ENCODE results near the gene TUBB1.
"Not testable (repeated sequence)": the region's sequence is repeated elsewhere in the genome, so short reads cannot be mapped to it uniquely, and the experiment has no call there.

TUBB1 gene

GRCh38 chr20:59006864-59007664 is 12.2 kb upstream of the TUBB1 start, which contains the start of gene CTSZ:
CTSZ (minus strand) TSS chr20:59007254; CDS start chr20:59007128, 126 bp downstream.
- H3K27ac Mint-ChIP-seq: peak within 1 kb of the TSS; percentile 85
- no peaks in the 10 kb centered on the region for H3K27me3 Mint-ChIP-seq
- no peaks in the 10 kb centered on the region for H3K9me3 Mint-ChIP-seq
- DNase-seq: peak; percentile 73
- H3K4me3 Mint-ChIP-seq: peak within 1 kb of the TSS; percentile 77
- H3K4me1 Mint-ChIP-seq (ENCODE audit: low read depth): peaks cover 42% of the 10 kb centered on the region
- H3K36me3 Mint-ChIP-seq (ENCODE audit: low read depth): peaks cover 12% of the 10 kb centered on the region

GRCh38 chr20:59007665-59008511 is 11.3 kb upstream of the TUBB1 start:
- no peaks in the 10 kb centered on the region for H3K27me3 Mint-ChIP-seq
- H3K4me1 Mint-ChIP-seq (ENCODE audit: low read depth): peaks cover 42% of the 10 kb centered on the region
- H3K36me3 Mint-ChIP-seq (ENCODE audit: low read depth): peaks cover 8% of the 10 kb centered on the region
- peak overlapping the region; percentile 69 for H3K4me3 Mint-ChIP-seq
- peak overlapping the region; percentile 81 for H3K27ac Mint-ChIP-seq
- no peaks in the 10 kb centered on the region for H3K9me3 Mint-ChIP-seq
- DNase-seq: peak; percentile 39

GRCh38 chr20:59008715-59009336 is 10.4 kb upstream of the TUBB1 start:
- Mint-ChIP-seq H3K36me3 (ENCODE audit: low read depth) (peaks cover 8% of the 10 kb centered on the region), H3K9me3 (no peaks in the 10 kb centered on the region), H3K27ac (no peak overlapping the region), H3K4me3 (no peak overlapping the region), H3K27me3 (no peaks in the 10 kb centered on the region), H3K4me1 (ENCODE audit: low read depth) (peaks cover 42% of the 10 kb centered on the region)
- DNase-seq: no peak

- no peaks in the 10 kb centered on the region for H3K27me3 Mint-ChIP-seq
- H3K27ac Mint-ChIP-seq: no peak overlapping the region
- peak; percentile 28 for DNase-seq
- no peak overlapping the region for H3K4me3 Mint-ChIP-seq
- H3K4me1 Mint-ChIP-seq (ENCODE audit: low read depth): peaks cover 37% of the 10 kb centered on the region
- no peaks in the 10 kb centered on the region for H3K9me3 Mint-ChIP-seq
- peaks cover 2% of the 10 kb centered on the region for H3K36me3 Mint-ChIP-seq (ENCODE audit: low read depth)
Observed at GRCh38 chr20:59010321-59010994, 8.8 kb upstream of the TUBB1 start.

DNA sequence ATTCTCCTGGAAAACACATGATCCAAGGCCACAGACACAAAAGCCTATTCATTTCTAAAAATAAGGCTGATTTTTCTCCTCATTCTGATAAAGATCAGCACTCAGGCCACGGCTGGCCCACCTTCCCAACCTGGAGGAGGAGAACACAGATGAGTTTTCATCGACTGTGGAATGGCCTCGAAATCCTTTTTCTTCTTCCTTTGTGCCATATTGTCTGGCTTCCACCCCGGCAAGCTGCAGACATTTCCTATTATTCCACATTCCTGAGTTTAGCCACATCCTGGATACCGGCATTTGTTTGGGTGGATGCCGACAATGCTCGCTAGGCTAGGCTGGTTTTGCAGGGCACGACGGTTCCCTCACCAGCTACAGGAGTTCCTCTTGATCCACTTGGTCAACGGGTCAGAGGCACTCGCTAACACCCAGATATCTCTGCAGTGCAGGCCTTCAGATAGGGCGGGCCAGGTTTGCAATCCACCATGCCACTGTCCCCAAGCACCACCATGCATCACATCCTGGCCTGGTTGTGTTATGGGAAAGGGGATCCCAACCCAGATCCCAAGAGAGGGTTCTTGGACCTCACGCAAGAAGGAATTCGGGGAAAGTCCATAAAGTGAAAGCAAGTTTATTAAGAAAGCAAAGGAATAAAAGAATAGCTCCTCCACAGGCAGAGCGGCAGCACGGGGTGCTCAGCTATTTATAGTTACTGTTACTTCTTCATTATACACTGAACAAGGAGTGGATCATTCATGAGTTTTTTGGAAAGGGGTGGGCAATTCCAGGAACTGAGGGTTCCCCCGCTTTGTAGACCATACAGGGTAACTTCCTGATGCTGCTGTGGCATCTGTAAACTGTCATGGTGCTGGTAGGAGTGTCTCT is 8.0 kb upstream of the TUBB1 start:
- no peak overlapping the region for H3K4me3 Mint-ChIP-seq
- peaks cover under 1% of the 10 kb centered on the region for H3K36me3 Mint-ChIP-seq (ENCODE audit: low read depth)
- no peaks in the 10 kb centered on the region for H3K27me3 Mint-ChIP-seq
- peaks cover 32% of the 10 kb centered on the region for H3K4me1 Mint-ChIP-seq (ENCODE audit: low read depth)
- H3K9me3 Mint-ChIP-seq: no peaks in the 10 kb centered on the region
- peak; percentile 23 for DNase-seq
- H3K27ac Mint-ChIP-seq: no peak overlapping the region

GRCh38 chr20:59011874-59012157 is 7.4 kb upstream of the TUBB1 start:
- not testable (repeated sequence) for DNase-seq; H3K4me3 Mint-ChIP-seq; H3K9me3 Mint-ChIP-seq; H3K36me3 Mint-ChIP-seq (ENCODE audit: low read depth); H3K27ac Mint-ChIP-seq; H3K27me3 Mint-ChIP-seq
- H3K4me1 Mint-ChIP-seq (ENCODE audit: low read depth): peaks cover 38% of the 10 kb centered on the region

DNA sequence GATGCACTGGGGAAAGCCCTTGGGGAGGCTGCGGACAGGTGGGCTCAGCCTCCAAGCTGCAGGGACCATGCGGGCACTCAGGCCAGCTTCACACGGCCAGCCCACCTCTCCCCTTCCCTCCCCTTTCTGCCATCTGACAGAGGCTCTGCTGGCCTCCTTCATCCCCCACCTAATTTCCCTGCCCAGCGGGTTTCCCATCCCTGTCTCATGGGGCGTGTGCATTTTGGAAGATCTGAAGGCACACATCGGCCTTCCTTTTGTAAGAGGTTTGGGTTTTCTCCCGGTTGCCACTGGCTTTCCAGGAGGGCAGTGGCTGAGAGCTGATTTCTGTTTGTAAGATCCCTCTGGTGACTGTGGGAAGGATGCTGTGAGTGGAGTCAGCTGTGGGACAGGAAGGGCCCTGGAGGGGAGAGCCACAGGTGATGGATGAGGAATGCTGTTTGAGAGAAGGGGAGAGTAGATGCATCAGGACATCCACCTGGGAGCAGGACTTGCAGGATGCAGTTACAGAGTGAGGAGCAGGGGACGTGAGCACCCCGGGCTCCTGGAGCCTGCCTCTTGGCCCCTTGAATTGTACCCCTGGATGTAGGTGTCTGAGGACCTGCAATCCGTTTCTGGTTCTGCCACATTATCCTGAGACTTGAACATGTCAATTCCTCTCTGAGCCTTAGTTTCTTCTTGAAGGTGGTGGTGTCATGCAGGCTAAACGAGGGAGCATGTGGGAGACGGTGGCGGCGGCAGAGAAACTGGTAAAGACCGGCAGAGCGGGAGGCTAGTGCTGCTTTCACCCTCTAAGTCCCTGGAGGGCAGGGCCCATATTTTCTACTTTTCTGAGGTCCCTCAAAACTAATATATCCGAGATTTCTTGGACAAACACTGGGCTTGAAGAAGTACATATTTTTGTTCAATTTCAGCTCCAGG is 5.9 kb upstream of the TUBB1 start:
- no peak overlapping the region for H3K4me3 Mint-ChIP-seq
- DNase-seq: peak; percentile 22
- no peak overlapping the region for H3K27ac Mint-ChIP-seq
- H3K4me1 Mint-ChIP-seq (ENCODE audit: low read depth): peaks cover 45% of the 10 kb centered on the region
- H3K9me3 Mint-ChIP-seq: no peaks in the 10 kb centered on the region
- no peaks in the 10 kb centered on the region for H3K27me3 Mint-ChIP-seq
- peaks cover 1% of the 10 kb centered on the region for H3K36me3 Mint-ChIP-seq (ENCODE audit: low read depth)

- Mint-ChIP-seq H3K27ac (no peak overlapping the region), H3K9me3 (no peaks in the 10 kb centered on the region), H3K36me3 (ENCODE audit: low read depth) (peaks cover 1% of the 10 kb centered on the region), H3K27me3 (no peaks in the 10 kb centered on the region), H3K4me1 (ENCODE audit: low read depth) (peaks cover 45% of the 10 kb centered on the region), H3K4me3 (no peak overlapping the region)
- DNase-seq: no peak
Observed at GRCh38 chr20:59013959-59014608, 5.1 kb upstream of the TUBB1 start.

DNA sequence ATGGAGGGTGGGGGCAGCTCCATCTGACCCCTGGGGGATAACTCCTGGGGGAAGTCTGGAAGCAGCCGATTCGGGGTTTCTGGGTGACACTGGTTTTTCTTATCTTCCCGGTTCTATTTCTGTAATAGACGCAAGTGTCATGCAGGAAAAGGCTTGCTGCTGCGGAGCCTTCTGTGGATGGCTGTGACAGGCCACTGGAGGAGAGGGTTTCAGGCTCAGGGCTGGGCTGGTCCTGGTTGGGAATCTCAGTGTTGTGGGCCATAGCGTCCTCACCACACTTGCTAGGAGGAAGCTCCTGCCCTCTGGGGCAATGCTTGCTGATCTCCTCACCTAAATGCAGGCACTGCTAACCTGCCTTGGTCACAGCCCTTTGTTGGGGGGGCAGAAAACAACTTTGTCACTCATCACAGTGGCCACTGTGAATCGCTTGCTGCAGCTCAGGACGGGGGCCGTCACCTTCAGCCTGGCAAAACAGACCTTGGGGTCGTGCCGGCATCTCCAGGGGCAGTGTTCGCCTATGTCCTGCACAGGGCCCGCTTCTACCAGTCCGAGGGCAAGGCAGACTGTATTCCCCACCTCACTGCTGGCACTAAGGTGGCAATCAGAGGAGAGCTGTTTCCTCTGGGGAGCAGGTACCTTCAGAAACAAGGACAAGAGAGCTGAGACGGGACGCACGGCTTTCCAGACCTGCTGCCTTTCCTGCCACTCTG is 4.4 kb upstream of the TUBB1 start:
- no peak for DNase-seq
- Mint-ChIP-seq H3K9me3 (no peaks in the 10 kb centered on the region), H3K27ac (no peak overlapping the region), H3K36me3 (ENCODE audit: low read depth) (peaks cover 1% of the 10 kb centered on the region), H3K4me1 (ENCODE audit: low read depth) (peaks cover 45% of the 10 kb centered on the region), H3K27me3 (no peaks in the 10 kb centered on the region), H3K4me3 (no peak overlapping the region)

DNA sequence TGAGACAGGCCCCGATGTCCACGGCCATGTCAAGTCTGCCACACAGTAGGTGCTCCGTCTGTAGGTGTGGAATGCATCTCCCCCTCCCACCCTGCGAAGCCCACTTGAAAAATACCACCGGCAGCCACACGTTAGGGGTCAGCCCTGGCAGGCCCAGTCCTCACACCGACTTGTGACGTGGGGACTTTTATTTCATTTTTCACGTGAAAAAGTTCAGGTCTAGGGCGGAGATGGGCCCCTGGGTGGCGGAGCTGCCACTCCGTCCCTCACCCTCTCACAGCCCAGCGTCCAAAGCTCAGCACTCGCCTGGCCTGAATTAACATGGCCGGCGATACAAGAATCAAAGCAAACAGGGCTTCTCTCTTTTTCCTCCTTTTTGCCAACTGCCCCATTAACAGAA is 3.8 kb upstream of the TUBB1 start:
- Mint-ChIP-seq H3K27ac (no peak overlapping the region), H3K4me1 (ENCODE audit: low read depth) (peaks cover 45% of the 10 kb centered on the region), H3K36me3 (ENCODE audit: low read depth) (peaks cover 1% of the 10 kb centered on the region), H3K9me3 (no peaks in the 10 kb centered on the region), H3K4me3 (no peak overlapping the region), H3K27me3 (no peaks in the 10 kb centered on the region)
- DNase-seq: no peak

DNA sequence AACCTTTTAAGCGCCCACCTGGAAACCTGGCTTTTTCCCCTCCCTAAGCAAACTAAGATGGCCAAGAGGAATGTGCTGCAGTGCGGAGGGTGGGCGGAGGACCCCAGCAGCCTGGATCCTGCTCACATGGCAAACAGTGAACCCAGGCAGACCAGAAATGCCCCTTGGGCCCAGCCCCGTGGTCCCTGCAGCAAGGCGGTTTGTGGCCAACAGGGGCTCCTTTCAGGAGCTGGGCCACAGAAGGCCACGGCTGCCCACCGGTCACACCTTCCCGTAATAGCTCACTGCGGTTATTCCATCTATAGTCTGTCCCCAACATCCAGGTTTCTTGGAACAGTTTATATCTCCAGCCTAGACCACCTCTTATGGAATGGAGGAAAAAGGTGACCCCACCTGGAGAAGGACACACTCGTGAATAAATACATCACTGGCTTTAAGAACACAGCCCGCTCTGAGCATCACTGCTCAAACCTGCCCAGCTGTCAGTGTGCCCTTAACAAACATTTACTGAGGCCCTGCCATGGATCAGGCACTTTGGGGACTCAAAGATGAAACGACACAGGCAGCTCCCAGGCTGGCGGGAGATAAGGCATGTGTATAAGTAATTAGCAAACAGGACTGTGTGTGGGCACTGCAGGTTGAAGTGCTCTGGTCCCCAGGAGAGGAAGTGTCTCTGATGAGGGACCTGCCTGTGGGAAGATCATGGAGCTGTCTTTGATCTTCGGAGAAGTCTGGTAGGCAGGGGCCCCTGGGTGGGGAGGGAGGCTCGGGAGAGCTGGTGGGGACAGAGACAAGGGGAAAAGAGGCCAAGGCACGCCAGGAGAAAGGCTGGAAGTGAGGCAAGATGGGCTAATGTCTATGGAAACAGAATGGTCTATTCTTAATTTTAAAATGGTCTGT is 3.2 kb upstream of the TUBB1 start:
- peak overlapping the region; percentile 67 for H3K27ac Mint-ChIP-seq
- H3K27me3 Mint-ChIP-seq: no peaks in the 10 kb centered on the region
- H3K4me1 Mint-ChIP-seq (ENCODE audit: low read depth): peaks cover 50% of the 10 kb centered on the region
- no peaks in the 10 kb centered on the region for H3K9me3 Mint-ChIP-seq
- H3K36me3 Mint-ChIP-seq (ENCODE audit: low read depth): peaks cover 6% of the 10 kb centered on the region
- DNase-seq: no peak
- no peak overlapping the region for H3K4me3 Mint-ChIP-seq

All from activated T-cell treated with anti-CD3 and anti-CD28 coated beads, Interleukin-2, amount 50 U/mL, for 24 hours (primary cell).